Activated T-cell treated with anti-CD3 and anti-CD28 coated beads for 4 hours (primary cell): Measurements from ENCODE around the gene CTNND2.

Experiments used
- DNase-seq: peaks from one replicate; pipeline ENCODE4 v3.0.0-alpha.2; 2020

Gene CTNND2

DNA sequence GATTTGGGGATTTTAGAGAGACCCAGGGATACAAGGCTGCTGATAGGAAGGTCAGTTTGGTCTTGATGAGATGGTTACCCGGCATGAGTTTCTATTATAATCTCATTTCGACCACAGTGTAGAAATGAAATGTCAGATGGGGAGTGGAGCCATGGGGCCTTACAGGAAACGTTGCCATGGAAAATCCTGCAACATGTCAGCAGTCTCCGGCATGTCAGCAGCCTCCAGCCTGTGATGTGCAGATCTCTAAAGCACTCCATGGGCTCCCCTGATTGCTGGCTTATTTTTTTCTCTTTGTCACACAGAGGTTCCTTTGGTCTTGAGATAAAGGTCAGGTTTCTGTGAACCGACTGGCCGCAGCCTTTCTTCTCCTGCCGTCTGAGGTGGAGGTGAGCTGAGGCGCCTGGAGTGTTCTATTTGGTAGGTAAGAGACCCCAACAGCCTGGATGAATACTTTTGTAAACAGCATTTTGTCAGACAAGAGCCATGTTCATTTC lies 934.5 kb downstream of the CTNND2 start:
- DNase-seq, result no peak

DNA sequence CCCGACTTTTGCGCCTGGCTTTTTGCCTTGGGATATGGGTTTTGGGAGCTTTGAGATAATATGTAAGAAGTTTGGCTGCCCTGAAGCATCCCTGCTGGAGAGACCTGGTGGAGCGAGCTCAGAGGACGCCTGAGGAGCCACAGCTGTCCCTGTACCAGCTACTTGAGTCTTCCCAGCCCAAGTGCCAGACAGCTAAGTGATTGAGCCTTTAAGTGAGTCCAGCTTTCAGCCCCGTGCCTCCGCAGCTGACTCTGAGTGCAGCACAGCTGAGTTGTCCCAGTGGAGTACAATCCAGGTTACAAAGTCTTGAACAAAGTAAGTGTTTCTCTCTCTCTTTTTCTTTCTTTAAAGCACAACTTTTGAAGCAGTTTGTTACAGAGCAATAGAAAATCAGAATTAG lies 939.4 kb downstream of the CTNND2 start:
- no peak for DNase-seq

DNA sequence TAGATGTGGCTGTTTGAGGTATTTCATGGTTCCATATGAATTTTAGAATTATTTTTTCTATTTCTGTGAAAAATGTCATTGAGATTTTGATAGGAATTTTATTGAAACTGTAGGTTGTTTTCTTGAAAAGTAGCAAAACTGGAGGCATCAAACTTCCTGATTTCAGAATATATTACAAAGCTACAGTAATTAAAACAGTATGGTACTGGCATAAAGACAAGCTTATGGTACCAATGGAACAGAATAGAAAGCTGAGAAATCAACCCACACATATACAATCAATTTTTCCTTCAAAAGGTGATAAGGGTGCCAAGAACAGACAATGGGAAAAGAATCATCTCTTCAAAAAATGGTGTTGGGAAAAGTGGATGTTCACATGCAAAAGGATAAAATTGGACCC lies 945.5 kb downstream of the CTNND2 start:
- DNase-seq, result no peak

DNA sequence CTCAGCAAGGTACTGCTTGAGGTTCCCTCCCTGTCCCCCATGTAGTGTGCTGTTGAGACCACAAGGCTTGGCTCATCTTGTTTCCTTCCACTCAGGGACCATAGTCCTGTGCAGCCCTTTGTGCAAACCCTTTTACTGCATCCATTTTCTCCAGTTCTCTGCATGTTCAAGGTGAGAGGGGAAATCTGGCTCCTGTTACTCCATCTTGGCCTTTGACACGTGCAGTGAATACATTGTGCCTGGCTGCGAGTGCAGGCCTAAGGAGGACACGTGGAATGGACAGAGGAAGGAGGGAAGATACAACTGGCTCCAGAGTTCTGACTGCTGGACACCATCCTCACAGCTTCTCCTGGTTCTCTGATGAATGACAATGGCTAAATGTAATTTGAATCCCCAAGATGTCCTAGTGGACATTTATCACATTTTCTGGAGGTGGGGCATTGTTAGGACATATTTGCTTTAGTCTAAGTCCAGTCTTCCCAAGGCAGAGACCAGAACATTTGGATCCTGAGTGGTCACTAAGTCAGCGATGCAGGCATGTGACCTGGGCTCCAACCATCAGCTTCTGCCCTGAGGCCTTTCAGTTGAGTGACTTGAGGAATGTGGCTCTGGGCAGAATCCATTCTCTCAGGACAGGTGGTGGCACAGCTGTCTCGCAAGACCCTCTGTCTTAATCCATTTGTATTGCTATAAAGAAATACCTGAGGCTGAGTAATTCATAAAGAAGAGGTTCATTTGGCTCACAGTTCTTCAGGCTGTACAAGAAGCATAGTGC lies 954.2 kb downstream of the CTNND2 start:
- DNase-seq, result no peak

DNA sequence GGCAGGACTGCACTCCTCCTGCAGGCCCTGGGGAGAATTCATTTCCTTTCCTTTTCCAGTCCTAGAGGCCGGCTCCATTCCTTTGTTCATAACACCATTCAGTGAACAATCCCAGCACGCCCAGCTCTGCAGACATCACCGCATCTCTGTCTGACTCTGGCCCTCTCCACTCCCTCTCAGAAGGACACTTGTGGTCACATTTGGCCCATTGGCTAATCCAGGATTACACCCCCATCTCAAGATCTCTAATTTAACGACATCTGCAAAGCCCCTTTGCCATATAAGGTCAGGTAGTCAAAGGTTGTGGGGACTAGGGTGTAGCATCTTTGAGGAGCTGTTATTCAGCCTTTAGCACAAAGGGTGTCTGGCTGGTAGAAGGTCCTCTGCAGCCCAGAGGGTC lies 958.2 kb downstream of the CTNND2 start:
- DNase-seq, result no peak

DNA sequence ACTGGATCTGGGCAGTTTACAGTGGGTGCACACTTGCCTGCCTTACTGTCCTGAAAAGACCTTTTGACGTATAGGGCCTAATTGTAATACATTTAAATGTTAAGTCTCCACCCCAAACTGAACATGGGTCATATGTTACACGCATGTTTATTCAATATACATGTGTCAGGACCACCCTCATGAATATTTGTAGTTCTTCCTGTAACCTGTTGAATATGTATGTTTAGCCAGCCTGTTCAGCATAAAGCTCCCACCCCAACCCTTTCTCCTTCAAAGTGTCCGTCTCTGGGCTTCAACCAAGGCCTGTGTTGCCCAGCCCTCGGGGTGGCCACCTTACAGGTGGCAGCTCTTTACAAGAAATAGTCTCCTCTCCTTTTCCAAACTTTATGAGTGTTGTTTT lies 962.3 kb downstream of the CTNND2 start:
- no peak for DNase-seq

DNA sequence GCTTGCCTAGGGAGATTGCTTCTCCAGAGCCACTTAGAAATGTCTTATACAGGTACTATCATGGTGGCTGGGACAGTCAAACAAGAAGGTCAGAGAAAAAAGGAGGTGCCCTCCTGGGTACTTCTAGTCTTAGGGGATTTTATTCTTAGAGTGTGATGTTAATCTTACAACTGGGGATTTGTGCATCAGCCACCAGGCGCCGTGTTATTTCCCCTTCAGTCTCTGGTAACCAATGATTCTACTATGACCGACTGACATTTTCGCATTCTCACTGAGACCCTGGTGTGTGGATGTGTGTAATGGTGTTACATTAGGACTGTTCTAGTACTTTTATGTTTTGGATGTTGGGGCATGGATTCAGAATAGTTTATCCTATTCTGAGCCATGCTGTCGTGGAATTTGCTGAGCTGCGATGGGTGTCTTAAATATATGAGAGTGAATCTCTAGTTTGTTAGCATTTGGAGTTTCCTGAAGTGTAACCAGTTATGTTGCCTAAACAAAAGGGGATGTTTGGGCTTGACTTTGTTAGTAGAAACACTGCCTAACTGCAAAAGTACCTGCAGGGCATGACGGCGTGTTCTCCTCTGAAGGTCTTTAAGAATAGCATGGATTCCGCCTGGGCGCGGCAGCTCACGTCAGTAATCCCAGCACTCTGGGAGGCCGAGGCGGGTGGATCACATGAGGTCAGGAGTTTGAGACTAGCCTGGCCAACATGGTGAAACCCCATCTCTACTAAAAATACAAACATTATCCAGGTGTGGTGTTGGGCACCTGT lies 968.0 kb downstream of the CTNND2 start:
- no peak for DNase-seq

DNA sequence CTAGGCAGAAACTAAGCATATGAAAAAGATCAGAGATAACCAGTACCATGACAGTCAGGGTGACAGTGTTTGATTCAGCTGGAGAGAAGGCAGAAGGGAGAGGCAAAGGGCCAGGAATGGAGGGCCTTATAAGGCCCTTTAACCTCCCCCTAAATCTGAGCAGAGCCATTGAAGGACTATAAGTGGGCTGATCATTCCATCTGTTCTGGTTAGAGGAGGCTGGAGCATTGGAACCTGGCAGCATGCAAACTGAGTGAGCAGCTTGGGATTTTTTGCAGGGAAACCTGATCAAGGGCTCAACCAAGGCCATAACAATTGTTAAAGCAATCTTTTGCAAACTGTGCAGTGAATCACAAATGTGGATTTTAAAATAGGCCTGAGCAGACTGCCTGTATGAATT lies 968.7 kb downstream of the CTNND2 start:
- no peak for DNase-seq

DNA sequence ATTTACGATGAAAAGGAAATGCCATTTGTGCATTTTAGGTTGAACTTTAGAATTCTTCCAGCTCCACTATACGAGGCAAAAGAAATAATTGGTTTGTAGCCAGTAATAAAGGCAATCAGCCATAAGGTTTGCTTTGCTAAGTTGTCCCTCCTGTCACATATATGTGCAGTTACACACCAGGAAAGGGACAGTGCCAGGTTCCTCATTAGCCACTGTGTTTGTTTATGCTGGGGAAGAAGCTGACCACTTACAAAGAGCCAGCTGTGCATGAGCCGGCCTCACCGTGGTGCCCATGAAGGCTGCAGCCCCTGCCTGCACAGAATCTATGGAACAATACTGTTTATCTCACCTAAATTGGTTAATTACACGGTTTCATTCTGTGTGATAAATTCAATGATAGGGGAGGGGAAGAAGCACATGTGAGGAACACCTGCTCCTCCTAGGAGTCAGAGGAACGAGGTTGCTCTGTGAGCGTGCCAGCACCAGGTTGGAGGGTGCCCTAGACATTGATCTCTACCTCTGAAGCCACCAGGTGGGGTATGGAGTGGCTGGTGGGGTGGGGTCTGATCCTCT lies 969.4 kb downstream of the CTNND2 start:
- no peak for DNase-seq

DNA sequence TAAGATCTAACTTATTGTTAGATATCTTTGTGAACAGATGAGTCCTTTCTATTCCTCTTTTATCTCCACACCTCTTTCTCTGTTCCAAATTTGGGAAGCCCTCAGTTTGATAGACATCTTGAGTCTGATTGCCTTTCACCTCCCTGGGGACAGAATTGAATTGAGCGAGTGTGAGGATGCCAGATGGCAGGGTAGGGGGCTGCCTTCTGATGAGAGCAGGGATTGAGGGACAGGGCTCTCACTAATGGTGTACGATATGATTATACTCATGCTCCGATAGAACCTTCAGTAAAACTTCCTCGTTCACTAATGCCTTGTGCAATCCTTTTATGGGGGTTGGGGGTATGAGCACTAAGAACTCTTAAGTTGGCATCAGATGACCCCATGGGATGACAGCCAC lies 971.1 kb downstream of the CTNND2 start:
- no peak for DNase-seq

DNA sequence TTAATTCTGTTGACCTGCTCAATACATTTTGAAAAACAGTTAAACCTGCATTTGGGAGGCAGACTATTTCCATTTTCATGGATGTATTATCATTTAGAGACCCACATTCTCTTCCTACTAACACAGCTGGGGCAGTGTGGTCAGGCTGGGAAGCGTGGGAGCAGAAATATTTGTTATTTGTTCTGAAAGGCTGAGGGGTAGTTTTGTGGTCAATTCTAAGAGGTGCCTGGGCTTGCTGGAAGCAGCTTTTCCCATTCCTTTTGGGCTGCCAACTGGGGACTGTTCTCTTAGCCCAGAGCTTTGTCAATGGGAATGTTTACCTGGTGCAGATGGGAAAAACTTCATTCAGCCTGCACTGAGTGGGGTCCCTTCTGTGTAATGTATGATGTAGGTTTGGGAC lies 971.8 kb downstream of the CTNND2 start:
- DNase-seq, result no peak

DNA sequence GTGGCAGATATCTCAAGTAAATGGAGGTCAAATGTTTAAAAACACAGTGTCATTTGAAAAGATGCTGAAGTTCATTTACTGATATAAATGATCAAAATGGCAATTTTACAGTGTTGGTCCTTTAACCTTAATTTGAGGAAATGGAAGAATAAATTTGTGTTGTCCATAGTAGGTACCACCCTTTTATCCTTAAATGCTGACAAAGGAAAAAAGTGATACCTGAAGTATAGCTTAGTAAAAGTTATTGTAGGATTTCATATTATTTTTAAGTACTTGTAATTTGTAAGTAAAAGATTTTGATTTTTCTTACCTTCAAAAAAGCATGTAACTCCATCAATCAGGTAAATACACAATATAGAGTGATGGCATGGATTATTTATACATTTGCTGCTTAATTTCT lies 976.6 kb downstream of the CTNND2 start:
- DNase-seq, result no peak

DNA sequence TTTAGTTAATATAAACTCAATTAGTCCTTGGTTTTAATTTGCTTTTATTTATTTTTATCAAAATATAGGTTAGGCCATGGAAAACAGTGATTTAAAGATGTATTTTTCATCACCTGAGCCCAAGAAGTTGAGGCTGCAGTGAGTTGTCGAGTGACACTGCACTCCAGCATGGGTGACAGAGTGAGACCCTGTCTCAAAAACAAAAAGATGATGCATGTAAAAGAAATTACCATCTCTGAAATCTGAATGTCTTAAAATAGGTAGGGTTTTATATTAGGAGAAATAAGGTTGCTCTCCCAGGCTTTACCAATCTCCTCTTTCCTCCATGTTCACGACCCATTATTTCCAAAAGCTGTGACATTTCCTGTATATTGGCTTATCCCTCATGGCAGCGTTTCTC lies 980.9 kb downstream of the CTNND2 start:
- no peak for DNase-seq
